Fibroblast of pulmonary artery (primary cell): ENCODE data around the gene ARID1B.

Experiments
- DNase-seq: peaks from one replicate; pipeline ENCODE4 v3.0.0-alpha.2; 2010; ENCODE audit warnings: low read depth
- H3K4me3 ChIP-seq: replicated peaks from 2 replicates; pipeline ENCODE4 v1.5.1; 2011; ENCODE audit warnings: low read depth, mild to moderate bottlenecking, control low read depth, low read length, moderate library complexity
- CTCF ChIP-seq: IDR thresholded peaks from 2 replicates; pipeline ENCODE4 v1.5.1; 2011; ENCODE audit warnings: mild to moderate bottlenecking, control low read depth, low read length, inconsistent platforms; ENCODE audit errors: missing control alignments

The ARID1B gene

GRCh38 chr6:157074969-157075368 lies 297.8 kb downstream of the ARID1B start:
- TF ChIP-seq CTCF: no peak
- DNase-seq: peak; percentile 32
- no peak overlapping the region for H3K4me3 ChIP-seq

GRCh38 chr6:157075549-157076450 lies 298.6 kb downstream of the ARID1B start:
- peak; percentile 47 for DNase-seq
- no peak overlapping the region for H3K4me3 ChIP-seq
- no peak for TF ChIP-seq CTCF

GRCh38 chr6:157076451-157076822 lies 299.3 kb downstream of the ARID1B start:
- DNase-seq: no peak
- TF ChIP-seq CTCF: no peak
- no peak overlapping the region for H3K4me3 ChIP-seq

- no peak for DNase-seq
- no peak for TF ChIP-seq CTCF
- H3K4me3 ChIP-seq: no peak overlapping the region
Observed at GRCh38 chr6:157077251-157077650, 300.1 kb downstream of the ARID1B start.

GRCh38 chr6:157078326-157078725 lies 301.1 kb downstream of the ARID1B start:
- no peak for TF ChIP-seq CTCF
- no peak for DNase-seq
- no peak overlapping the region for H3K4me3 ChIP-seq

- no peak for DNase-seq
- H3K4me3 ChIP-seq: no peak overlapping the region
- TF ChIP-seq CTCF: no peak
Observed at GRCh38 chr6:157079277-157079676, 302.1 kb downstream of the ARID1B start.

GRCh38 chr6:157079771-157080170 lies 302.6 kb downstream of the ARID1B start:
- TF ChIP-seq CTCF: no peak
- no peak for DNase-seq
- no peak overlapping the region for H3K4me3 ChIP-seq
